HG03039 (cell line): ENCODE results near the gene IGSF9.

ENCODE experiments used
- ATAC-seq: cut with Tn5 transposase; IDR thresholded peaks from one replicate; pipeline ENCODE4 v1.9.1; 2021; ENCODE audit warnings: mild to moderate bottlenecking, moderate library complexity; ENCODE audit not compliant: unreplicated experiment

The IGSF9 gene

DNA sequence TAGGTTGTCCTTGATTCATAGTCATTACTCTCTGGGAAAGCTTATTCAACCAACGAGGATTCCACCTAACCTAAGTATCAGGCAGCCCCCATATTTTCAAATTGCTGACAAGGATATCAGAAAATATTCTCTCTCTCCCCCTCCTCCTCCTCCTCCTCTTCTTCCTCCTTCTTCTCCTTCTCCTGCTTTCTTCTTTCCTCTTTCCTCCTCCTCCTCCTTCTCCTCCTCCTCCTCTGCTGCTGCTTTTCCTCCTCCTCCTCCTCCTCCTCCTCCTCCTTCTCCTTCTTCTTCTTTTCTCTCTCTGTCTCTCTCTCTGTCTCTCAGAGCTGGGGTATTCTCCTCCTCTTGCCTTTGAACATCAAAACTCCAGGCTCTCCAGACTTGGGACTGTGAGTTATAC lies 2.5 kb upstream of the IGSF9 start:
- no peak for ATAC-seq

DNA sequence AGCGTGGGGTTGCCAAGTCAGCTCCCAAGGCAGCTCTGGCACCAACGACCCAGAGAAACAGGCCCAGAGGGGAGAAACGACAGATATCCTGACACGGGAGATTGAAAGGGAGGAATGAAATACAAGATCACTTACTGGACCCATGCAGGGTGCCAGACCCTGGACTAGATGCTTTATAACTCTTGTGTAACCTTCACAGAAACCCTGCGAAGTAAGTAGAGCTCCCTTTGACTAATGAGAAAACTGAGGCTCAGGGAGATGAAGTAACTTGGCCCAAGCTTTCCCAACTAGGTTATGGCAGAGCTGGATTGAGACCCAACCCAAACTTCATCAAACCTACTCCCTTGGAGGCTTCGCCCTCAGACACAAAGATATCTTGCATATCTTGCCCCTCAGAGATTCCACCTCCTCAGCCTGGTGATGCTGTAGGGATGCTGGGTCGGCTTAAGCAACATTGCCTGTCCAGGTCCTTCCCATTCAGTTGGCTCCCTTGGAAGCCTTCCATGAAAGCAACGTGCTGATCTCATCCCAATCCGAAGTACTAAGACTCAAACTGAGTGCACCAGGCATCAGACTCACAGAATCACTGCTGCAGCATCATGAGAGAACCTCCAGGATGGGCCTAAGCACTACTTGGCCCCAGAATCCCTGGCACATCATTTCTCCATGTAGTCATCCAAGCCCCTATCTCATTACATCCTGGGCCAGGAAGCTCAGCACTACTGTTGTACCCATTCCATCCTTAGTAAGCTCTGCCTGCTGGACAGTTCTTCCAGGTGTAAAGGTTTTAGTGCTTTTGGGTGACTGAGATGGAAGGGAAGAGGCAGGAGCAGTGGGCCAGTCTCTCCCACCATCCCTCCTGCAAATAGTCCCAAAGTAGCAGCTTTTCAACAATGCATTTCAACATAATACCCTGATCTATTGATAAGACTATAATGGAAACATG lies 1.1 kb upstream of the IGSF9 start:
- no peak for ATAC-seq

DNA sequence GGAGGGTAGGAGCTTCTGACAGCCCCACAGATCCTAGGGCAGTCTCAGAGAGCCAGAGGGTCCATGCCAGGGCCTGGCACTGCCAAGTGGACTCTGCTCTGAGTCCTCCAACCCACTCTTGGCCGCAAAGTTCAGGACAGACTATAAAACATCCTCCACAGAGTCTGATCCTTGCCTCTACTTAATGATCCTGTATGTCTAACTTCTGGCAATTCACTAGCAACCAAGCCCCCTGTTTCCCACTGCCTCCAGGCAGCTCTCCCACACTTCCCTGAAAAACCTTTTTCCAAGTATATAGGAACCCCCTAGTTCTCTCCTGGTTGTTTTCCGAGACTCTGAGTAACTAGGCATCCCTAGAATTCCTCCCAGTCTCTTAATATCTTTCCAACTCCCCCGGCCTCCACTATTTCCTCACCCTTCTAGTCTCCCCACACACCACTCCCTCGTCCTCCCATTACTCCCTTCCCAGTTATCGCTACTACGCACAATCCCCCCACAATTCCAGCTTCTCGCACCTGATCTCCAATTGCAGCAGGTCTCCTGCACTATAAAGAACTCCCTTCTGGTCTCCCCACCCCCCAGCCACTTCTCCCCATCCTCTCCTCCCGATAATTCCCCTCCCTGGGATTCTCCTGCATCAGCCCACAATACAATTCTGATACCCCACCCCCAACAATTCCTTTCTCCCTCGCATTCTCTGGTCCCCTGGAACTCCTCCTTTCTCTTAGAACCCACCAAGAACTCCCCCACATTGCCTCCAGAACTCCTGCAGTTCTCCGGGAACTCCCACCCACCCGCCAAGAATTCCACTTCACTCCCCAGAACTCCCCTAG lies 574 bp downstream of the IGSF9 start:
- no peak for ATAC-seq

DNA sequence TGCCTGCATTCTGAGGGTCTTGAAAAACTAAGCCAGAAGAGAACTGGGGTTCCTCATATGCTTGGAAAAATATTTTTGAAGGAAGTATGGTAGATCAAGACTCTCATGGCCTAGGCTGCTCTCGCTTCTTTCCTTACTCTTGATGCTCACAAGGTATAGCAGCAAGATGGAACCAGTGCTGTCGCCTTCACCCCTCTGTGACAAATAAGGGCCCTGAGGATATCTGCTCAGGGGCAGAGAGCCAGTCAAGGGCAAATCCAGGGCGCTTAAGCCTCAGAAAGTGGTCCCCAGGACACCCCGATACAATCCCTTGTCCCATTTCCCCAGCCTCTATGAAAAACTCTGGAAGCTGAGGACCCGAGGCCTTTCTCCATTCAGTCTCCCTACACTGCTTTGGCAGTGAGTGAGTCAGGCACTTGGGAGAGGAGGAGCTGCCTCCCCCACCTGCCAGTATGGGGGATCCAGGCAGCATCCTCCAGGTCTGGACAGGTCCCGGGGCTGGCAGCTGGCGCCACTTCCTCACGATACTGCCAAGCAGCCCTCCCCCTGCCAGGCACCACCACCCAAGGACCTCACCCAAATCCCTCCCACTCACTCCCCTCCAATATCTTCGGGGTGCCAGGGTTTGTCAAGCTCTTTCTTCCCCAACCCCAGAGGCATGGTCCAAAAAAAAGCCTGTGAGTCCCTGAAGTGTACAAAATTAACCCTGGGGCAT lies 1.3 kb downstream of the IGSF9 start:
- no peak for ATAC-seq

DNA sequence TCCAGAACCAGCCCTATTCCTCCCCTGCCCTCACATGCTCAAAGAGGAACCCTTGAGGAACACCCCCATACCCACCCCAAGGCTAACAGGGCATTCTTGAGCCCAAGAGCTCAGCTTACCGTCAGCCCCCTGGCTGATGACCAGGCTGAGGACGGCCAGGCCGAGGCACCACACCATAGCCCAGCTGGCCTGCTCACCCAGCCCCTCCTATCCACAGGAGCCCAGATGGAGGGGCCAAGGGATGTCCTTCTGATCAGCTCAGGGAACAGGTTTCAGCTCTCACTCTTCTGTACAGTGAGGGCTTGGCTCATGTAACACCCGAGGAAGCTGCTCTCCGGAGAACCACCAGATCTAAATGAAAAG lies 2.2 kb downstream of the IGSF9 start:
- ATAC-seq = no peak

DNA sequence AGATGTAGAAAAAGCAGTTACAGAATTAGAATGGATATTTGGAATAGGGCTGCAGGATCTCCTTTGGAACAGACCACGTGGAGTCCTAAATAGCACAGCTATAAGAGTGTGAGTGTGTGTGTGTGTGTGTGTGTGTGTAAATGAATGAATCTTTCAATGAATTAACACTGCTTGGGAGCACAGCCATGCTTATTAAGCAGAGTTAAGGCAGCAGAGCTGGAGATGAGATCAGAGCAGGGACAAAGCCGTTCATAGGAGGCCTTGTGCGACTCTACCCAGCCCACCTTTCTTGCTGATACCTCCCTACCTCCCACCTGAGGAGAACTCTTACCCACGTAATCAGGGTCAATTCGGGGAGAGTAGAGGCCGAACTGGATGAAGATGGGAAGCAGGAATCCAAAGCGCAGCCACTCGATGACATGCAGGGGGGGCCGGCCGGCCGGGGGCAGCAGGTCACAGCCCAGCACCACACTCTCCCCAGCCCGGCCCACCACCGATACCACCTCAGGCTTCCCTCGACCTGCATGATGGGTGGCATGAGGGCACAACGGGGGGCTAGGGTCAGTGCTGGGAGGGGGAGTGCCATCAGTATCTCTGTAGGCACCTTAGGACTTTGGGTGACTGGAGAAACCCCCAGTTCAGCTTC lies 2.7 kb downstream of the IGSF9 start:
- no peak for ATAC-seq

DNA sequence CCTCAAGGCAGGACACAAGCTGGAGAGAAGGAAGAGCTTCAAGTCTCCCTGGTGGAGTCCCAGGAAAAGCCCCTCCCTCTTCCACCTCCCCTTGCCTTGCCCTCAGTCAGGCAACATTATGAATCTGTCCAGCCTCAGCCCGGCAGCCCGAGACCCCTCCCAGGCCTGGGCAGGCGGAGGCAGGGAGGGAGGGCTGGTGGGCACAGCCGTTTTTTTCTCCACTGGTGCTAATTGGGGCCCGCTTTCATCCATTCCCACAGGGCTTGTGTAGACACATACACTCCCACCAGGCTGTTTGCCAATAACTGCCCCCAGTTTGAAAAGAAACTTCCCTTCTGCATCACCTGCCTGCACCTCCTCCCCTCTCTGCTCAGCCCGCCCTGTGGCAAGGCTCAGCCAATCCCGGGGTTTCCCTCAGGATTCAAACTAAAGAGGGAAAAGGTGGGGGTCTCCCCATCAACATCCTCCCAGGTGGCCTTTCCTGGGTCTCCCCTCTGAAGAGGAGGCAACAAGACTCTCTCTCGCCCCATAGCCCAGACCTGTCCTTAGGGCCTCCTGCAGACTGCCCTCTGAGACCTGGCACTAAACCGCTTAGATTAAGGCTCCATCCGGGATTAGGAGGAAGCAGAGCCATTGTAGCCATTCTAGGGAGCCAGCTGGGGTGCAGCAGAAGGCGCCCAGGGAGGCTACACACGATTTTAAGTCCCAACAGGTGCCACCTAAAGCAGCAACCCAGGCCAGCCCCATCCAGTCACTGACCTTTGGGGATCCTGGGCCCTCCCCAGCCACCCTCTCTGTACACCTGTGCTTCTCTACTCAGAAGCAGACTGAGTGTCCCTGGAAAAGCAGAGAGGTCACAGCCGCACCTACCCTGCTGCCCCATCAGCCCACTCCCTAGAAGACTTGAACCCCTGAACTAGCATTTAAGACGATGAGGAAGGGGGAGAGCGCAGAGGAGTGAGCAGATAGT lies 3.5 kb downstream of the IGSF9 start:
- ATAC-seq = no peak

DNA sequence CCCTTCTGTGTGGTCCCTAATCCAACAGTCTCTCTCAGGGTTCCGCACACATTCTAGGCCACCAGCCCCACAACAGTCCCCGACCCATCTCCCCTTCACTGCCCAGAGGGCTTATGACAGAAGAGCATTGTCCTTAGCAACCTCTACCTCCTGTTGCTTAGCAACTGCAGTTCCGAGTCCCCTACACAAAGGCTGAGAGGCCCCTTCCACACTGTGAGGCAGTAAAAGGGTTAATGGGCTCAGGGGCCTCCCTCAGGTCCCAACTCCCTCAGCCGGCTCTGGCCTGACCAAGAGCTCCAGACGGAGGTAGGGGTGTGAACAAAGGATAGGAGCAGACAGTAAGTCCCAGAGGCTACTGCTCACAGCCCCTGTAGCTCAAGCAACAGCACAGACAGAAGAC lies 4.3 kb downstream of the IGSF9 start:
- ATAC-seq = no peak

DNA sequence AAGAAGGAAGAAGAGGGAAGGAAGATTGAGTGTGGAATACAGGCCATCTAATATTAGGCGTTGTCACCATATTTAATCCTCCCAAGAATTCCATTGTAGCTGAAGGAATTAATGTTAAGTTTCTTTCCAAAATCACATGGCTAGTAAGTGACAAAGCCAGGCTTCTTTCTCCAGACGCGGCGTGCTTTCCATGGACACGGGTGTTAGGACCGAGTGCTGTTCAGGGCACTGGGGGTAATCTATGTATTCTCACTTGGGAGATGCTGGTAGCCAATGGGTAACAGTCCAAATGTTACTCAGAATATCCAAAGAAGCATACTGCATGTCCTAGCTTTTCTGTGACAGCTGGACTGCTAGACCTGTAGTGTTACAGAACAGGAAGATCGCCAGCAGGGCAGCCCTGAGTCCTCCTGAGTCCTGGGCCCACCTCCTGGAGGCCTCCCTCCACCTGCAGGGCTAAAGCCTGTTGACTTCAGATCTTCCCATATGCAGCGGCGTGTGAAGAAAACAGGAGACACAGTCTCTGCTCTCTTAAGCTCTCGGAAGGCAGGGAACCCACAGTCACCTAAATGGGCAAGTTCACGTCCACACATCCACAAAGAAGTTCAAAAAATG lies 5.3 kb downstream of the IGSF9 start:
- no peak for ATAC-seq

DNA sequence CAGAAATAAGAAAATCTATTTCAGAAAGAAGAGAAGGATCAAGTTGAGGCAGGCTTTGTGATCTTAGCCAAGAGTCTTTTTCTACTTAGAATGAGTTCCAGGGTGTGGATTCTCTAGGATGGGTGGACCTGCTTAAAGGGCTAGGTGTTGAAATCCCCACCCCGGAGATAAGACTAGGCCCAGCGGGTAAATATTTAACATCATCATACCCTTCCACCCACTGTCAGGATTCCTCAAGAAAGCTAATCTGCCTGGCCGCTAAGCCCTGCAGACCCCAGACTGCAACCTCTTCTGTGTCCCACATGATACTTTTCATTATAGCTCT lies 5.8 kb downstream of the IGSF9 start:
- ATAC-seq = no peak

DNA sequence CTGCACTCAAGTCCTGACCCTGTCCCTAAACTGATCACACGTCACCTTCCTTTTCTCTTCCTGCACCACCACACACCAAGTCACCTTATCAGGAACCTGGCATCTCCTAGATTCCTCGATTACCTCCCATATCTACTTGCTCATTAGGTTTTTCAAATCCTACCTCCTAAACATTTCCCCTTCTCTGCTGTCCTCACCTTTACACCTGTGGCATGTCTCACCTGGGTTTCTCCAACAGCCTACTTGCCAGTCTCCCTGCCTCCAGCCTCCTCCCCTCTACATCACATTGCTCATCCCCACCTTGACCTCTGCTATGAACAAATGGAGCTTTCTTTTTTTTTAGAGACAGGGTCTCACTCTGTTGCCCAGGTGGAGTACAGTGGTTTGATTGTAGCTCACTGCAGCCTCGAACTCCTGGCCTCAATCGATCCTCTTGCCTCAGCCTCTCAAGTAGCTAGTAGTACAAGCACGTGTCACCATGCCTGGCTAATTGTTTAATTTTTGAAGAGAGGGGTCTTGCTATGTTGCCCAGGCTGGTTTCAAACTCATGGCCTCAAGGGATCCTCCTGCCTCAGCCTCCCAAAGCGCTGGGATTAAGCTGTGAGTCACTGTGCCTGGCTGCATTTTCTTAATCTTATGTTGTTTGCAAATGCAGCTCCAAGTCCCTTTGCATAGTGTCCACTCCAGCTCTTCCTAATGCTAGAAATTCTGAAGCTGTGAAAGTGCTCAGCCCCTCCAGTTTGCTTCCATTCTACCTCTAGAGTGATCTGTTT lies 6.3 kb downstream of the IGSF9 start:
- no peak for ATAC-seq

DNA sequence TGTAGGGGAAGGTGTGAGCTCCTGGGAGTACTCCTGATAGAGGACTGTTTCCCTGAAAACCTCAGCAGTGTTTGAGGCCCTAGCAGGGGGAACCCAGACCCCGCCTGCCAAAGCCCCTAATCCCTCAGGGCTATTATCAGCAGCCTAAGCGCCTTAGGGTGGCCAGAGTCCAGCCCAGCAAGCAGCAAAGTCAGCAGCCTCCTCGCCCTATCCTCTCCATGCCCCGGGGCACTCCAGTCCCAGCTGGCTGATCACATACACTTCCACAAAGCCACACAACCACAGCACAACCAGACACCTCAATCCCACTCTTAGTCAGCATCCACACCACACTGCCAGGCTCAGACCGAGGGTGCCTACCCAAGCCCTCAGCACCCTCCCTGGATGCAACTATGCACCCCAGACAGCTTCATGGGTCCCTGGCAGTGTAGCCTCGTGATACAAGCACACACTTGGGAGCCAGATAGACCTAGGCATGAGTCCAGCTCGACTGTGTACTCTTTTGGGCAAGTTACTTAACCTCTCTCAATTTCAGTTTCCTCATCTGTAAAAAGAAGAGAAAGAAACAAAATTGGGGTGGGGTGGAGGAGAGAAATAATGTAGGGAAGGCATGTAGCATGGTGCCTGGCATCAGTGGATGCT lies 7.1 kb downstream of the IGSF9 start:
- no peak for ATAC-seq

DNA sequence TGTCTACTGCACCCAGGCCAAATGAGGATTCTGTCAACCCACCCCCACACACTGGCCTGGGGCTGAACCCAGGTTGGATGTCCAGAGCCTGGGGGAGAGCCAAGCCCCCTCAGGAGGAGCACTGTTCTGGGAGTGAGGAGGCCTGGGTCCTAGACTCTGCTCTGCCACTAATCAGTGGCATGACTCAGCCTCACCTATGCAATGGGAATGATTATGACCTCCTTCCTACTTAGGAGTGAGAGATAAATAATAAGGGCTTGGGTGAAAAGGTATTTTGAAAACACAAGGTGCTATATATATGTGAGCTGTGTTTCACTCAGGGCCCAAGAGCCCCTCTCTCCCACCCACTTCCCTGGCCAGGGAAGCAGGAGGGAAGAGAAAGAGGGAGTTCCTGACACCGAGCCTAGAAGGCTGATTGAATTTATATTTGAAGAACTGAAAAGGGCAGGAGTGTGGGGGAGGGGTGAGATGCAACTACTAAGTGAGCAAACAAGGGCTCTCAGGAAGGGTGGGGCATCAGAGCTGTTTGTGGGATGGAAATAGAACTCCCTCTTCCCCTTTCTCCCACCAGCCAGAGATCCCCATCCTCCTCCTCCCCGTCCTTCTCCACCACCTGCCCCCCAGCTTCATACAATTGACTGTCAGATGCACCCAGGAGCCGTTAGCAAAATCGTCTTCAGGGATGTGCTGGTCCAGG lies 8.2 kb downstream of the IGSF9 start:
- ATAC-seq = no peak

DNA sequence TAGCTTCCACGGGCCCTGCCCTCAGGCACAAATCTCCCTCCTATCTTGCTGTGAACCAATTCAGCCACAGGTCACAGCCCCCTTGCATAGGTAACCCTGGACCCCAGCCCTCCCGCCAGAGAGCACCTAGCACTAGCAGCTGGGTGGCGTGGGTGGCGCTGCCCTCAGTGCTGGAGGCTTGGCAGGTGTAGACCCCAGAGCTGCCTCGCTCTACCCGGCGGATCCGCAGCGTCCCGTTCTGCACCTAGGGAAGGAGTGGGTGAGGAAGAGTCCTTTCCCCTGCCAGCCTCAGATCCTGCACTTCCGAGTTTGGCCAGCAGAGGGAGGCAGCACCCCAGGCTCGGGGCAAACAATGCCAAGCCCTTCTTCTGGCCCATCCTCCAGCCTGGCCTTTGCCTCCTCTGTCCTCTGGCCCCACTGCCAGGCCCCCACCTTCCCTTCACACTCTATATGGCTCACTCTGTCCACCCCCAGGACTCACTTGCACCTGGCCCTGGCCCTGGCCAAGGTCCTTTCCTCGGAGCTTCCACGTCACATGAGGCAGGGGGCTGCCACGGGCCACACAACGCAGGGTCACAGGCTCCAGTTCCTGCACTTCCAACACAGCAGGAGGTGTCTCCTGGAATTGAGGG lies 9.0 kb downstream of the IGSF9 start:
- no peak for ATAC-seq

DNA sequence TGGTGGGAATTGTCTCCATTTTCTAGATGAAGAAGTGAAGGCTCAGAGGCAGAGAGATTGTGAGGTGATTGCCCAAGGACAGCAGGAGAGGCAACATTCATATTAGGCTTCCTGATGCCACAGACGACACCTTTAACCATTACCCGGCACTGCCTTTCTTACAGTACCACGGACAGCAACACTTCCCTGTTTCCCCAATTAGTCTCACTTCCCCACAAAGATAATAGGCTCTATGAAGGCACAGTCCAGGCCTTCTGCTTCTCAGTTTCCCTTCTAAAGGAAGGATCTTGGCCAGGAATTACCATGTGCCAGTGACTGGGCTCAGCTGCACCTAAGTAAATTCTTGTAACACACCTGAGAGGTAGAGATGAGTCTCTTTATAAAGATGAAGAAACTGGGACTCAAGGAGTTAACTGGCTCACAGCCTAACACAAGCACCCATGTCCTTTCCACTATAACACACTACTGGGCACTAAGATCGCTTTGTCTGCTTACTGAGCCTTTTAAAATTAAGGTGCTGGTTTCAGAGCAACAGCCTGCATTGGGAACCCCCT lies 9.6 kb downstream of the IGSF9 start:
- ATAC-seq = no peak

DNA sequence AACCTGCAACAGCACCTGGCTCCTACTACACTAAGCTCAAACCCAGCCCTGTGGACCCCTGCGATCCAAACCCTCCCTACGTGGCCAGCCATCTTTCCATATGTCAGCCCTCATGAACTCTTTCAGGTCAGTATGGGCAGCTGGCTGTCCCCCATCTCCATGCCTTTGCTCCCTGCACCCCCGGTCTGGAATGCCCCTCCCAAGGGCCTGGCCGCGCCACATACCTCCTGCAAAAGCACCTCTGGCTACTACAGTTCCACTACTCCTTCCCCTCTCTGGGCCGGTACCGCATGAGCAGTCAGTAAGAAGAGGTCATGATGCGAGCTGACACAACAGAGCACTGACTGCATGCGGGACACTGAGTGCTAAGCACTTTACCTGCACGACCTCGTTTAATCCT lies 10.1 kb downstream of the IGSF9 start:
- no peak for ATAC-seq
